OCI-LY1 (cell line): ENCODE measurements around the gene ABTB2.

Experiments used
- EZH2 ChIP-seq: fragments of 200-600 bp; sonication (generic), shearing (Covaris generic); IDR thresholded peaks from 2 replicates; pipeline ENCODE4 v1.8.0; 2017; ENCODE audit warnings: borderline replicate concordance, mixed run types, mild to moderate bottlenecking, antibody characterized with exemption, low read length, moderate library complexity, mixed read lengths
- TF ChIP-seq, protein P1 (sequence below): fragments of 200-600 bp; sonication (generic), shearing (Covaris generic); IDR thresholded peaks from 2 replicates; pipeline ENCODE4 v1.5.1; 2017; ENCODE audit warnings: mild to moderate bottlenecking, antibody characterized with exemption, low read length, moderate library complexity, mixed read lengths

DNA sequence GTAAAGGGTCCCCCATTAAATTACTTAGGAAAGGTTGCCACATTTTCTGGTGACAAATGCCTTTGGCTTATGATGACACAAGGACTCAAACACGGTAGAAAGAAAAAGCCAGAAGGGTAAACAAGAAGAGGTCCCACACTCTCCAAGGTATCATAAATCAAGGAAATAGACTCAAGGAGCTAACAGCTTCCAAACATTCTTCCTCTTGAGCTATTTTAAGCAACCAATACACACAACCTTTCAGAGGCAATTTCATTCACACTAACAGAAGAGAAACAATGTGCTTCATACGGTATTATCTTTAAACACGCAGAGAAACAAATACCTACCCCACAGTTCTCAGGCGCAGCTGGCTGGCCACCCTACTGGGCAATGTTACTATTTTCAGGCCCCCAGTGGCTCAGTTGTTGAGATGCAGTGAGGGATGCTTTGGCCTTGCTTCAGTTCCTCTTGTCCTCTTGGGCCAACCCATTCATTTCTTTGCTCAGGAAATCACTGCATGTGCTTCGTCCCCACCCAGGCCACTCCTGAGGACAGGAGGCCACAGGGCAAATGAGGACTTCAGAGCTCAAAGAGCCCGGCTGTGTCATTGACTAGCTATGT is 15.8 kb downstream of the ABTB2 start:
- TF ChIP-seq EZH2: no peak
- TF ChIP-seq, protein P1, sequence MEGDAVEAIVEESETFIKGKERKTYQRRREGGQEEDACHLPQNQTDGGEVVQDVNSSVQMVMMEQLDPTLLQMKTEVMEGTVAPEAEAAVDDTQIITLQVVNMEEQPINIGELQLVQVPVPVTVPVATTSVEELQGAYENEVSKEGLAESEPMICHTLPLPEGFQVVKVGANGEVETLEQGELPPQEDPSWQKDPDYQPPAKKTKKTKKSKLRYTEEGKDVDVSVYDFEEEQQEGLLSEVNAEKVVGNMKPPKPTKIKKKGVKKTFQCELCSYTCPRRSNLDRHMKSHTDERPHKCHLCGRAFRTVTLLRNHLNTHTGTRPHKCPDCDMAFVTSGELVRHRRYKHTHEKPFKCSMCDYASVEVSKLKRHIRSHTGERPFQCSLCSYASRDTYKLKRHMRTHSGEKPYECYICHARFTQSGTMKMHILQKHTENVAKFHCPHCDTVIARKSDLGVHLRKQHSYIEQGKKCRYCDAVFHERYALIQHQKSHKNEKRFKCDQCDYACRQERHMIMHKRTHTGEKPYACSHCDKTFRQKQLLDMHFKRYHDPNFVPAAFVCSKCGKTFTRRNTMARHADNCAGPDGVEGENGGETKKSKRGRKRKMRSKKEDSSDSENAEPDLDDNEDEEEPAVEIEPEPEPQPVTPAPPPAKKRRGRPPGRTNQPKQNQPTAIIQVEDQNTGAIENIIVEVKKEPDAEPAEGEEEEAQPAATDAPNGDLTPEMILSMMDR: no peak
